HepG2 (cell line): Measurements from ENCODE around the gene AUH. TPM values are rescaled to one million over a fixed set of nuclear protein-coding genes. Genes with fewer than 3 reads are reported as not detected.

Experiments used
- CCDC6 ChIP-seq: sonication (generic); formaldehyde crosslinking; IDR thresholded peaks from 2 replicates; pipeline ENCODE4 v1.8.1; 2022; ENCODE audit warnings: mild to moderate bottlenecking, missing genetic modification reagents, moderate library complexity
- DRAP1 ChIP-seq: IDR thresholded peaks from 2 replicates; pipeline ENCODE4 v1.6.1; 2016; ENCODE audit warnings: missing genetic modification reagents, missing compliant biosample characterization
- FOXA3 ChIP-seq: IDR thresholded peaks from 2 replicates; pipeline ENCODE4 v1.6.1; 2016; ENCODE audit warnings: missing genetic modification reagents, missing compliant biosample characterization
- GATAD2A ChIP-seq: IDR thresholded peaks from 2 replicates; pipeline ENCODE4 v1.6.1; 2016
- MED1 ChIP-seq: sonication (generic); formaldehyde crosslinking; IDR thresholded peaks from 2 replicates; pipeline ENCODE4 v1.4.0; 2020; ENCODE audit warnings: missing genetic modification reagents
- NR2F1 ChIP-seq, 2 experiments: fragments of 450-650 bp in 1 of 2; formaldehyde crosslinking in 1 of 2; IDR thresholded peaks; 2 replicates each; pipeline versions ENCODE4 v1.5.0 to v1.6.1; 2016 to 2020; ENCODE audit warnings: mild to moderate bottlenecking in 1 of 2, missing compliant biosample characterization in 1 of 2, missing genetic modification reagents in 1 of 2, moderate library complexity in 1 of 2
- PPARG ChIP-seq: conservative IDR thresholded peaks from 2 replicates; pipeline ENCODE4 v1.6.1; 2016; ENCODE audit warnings: missing biosample characterization, missing genetic modification reagents
- RBM22 ChIP-seq: fragments of 200-400 bp; formaldehyde crosslinking; optimal IDR thresholded peaks from 2 replicates; pipeline ENCODE3; 2017; ENCODE audit warnings: mild to moderate bottlenecking, low read length, moderate library complexity
- SOX13 ChIP-seq, 3 experiments: fragments of 450-650 bp in 1 of 3; sonication (generic) in 1 of 3; formaldehyde crosslinking in 1 of 3; IDR thresholded peaks in 2 of 3; conservative IDR thresholded peaks in 1 of 3; 2 replicates each; pipeline versions ENCODE4 v1.5.0 to v1.6.1; 2016 to 2020; ENCODE audit warnings: antibody characterized with exemption in 1 of 3, mild to moderate bottlenecking in 1 of 3, missing compliant biosample characterization in 1 of 3, missing genetic modification reagents in 1 of 3, moderate library complexity in 1 of 3
- TBX2 ChIP-seq: sonication (generic); formaldehyde crosslinking; IDR thresholded peaks from 2 replicates; pipeline ENCODE4 v1.5.0; 2020; ENCODE audit warnings: missing genetic modification reagents, mild to moderate bottlenecking, borderline replicate concordance
- ZBTB33 ChIP-seq: sonication (generic); formaldehyde crosslinking; IDR thresholded peaks from 2 replicates; pipeline ENCODE4 v1.4.0; 2020; ENCODE audit warnings: missing genetic modification reagents
- ZFP36L1 ChIP-seq: sonication (generic); formaldehyde crosslinking; IDR thresholded peaks from 2 replicates; pipeline ENCODE4 v1.8.0; 2022; ENCODE audit warnings: mild to moderate bottlenecking, missing genetic modification reagents, moderate library complexity
- ZNF160 ChIP-seq: sonication (generic); formaldehyde crosslinking; IDR thresholded peaks from 2 replicates; pipeline ENCODE4 v1.8.0; 2022; ENCODE audit warnings: mild to moderate bottlenecking, inconsistent platforms, missing genetic modification reagents
- ZNF333 ChIP-seq: sonication (generic); formaldehyde crosslinking; IDR thresholded peaks from 2 replicates; pipeline ENCODE4 v1.4.0; 2020; ENCODE audit warnings: mild to moderate bottlenecking, missing genetic modification reagents, borderline replicate concordance
- ZNF362 ChIP-seq: sonication (generic); formaldehyde crosslinking; IDR thresholded peaks from 2 replicates; pipeline ENCODE4 v1.4.0; 2020; ENCODE audit warnings: missing genetic modification reagents, mild to moderate bottlenecking, borderline replicate concordance
- ZNF552 ChIP-seq: sonication (generic); formaldehyde crosslinking; IDR thresholded peaks from 2 replicates; pipeline ENCODE4 v1.9.0; 2022; ENCODE audit warnings: missing genetic modification reagents, mild to moderate bottlenecking, borderline replicate concordance
- ZNF574 ChIP-seq: sonication (generic); formaldehyde crosslinking; IDR thresholded peaks from 2 replicates; pipeline ENCODE4 v1.4.0; 2020; ENCODE audit warnings: missing genetic modification reagents
- ZNF580 ChIP-seq: IDR thresholded peaks from 2 replicates; pipeline ENCODE4 v1.6.1; 2016; ENCODE audit warnings: low read depth, borderline replicate concordance
- ZNF703 ChIP-seq: sonication (generic); formaldehyde crosslinking; IDR thresholded peaks from 2 replicates; pipeline ENCODE4 v1.5.1; 2020; ENCODE audit warnings: missing genetic modification reagents, mild to moderate bottlenecking, moderate library complexity, borderline replicate concordance
- polyA plus RNA-seq, 8 experiments: library from polyadenylated mRNA; depleted of rRNA in 3 of 8; stranded (reverse) in 7 of 8; unstranded in 1 of 8; fragments of >200 nt; fragmentation: Illumina TruSeq in 4 of 8; extraction: Trizol in 4 of 8; gene quantifications; 2 replicates each; pipeline versions ENCODE4 v1.2.1 to v1.2.3, GENCODE V29; 2011 to 2016; ENCODE audit warnings: low read depth in 4 of 8, missing spikeins in 1 of 8, mixed read lengths in 1 of 8; ENCODE audit not compliant: insufficient read depth in 1 of 8
- total RNA-seq, 5 experiments: library from RNA; depleted of rRNA; stranded (reverse); fragments of >200 nt; fragmentation: Illumina TruSeq; extraction: Trizol; gene quantifications; 2 replicates each; pipeline ENCODE4 v1.2.3, GENCODE V29; 2016; ENCODE audit warnings: low read depth in 1 of 5

Gene AUH
- total and polyA plus RNA-seq, 2 of the 13 experiments (the other 11 are each of a cell fraction or from before 2014, with no cell fraction given), result 25.8 to 31.9 TPM

GRCh38 chr9:91185193-91185886 lies 176.4 kb downstream of the AUH start (continued):
- no peak for TF ChIP-seq SOX13 (IDR thresholded peaks at IDR 0.05)
- peak in 1 of 2 experiments; percentile 8; a peak in 1 of 4 replicates for TF ChIP-seq SOX13 (CRISPR knock-in tag; conservative IDR thresholded peaks at IDR 0.05 in 1 of 2, IDR thresholded peaks at IDR 0.05 in 1 of 2)
- peak; percentile 22 to 31; a peak in 1 of 4 replicates for TF ChIP-seq NR2F1 (CRISPR knock-in tag; IDR thresholded peaks at IDR 0.05)
- TF ChIP-seq ZNF160 (CRISPR knock-in tag), result no peak
- peak; percentile 90 for TF ChIP-seq ZNF362
- TF ChIP-seq ZNF580 (CRISPR knock-in tag), result no peak
- 0 out of 2 replicates have a peak, but pooled peaks have one; percentile 13 for TF ChIP-seq ZNF703 (CRISPR knock-in tag)
- 0 out of 2 replicates have a peak, but pooled peaks have one; percentile 58 for TF ChIP-seq ZNF552
- no peak for TF ChIP-seq RBM22
- no peak for TF ChIP-seq FOXA3
- no peak for TF ChIP-seq ZFP36L1 (CRISPR knock-in tag)
- peak; percentile 32; the same call in 1 of the 2 replicates for TF ChIP-seq MED1 (CRISPR knock-in tag)
- no peak for TF ChIP-seq ZNF333 (CRISPR knock-in tag)
- peak; percentile 55; the same call in 1 of the 2 replicates for TF ChIP-seq ZBTB33 (CRISPR knock-in tag)
- peak; percentile 32; the same call in 1 of the 2 replicates for TF ChIP-seq TBX2 (CRISPR knock-in tag)
- no peak for TF ChIP-seq PPARG (CRISPR knock-in tag)
- TF ChIP-seq GATAD2A (CRISPR knock-in tag), result peak; percentile 44
- TF ChIP-seq CCDC6 (CRISPR knock-in tag), result no peak
- no peak for TF ChIP-seq ZNF574
- TF ChIP-seq DRAP1 (CRISPR knock-in tag), result no peak
